Gastrocnemius medialis (tissue), 4 donors: ENCODE results near the gene SMARCB1.

Experiments
- CTCF ChIP-seq, 5 experiments: fragments of 450-650 bp in 3 of 5; fragments of 200-600 bp in 2 of 5; sonication (generic) in 2 of 5; IDR thresholded peaks in 4 of 5; conservative IDR thresholded peaks in 1 of 5; 1 replicate in 4 of 5; 2 replicates in 1 of 5; pipeline ENCODE4 v1.5.1; 2016 to 2019; ENCODE audit warnings: antibody characterized with exemption in 5 of 5, mild to moderate bottlenecking in 3 of 5, moderate library complexity in 3 of 5
- POLR2A ChIP-seq, 2 donors: fragments of 450-650 bp; IDR thresholded peaks; one replicate each; pipeline ENCODE4 v1.6.1; 2017; ENCODE audit warnings: antibody characterized with exemption in 2 of 2, mild to moderate bottlenecking in 2 of 2, moderate library complexity in 2 of 2

- no peak for TF ChIP-seq CTCF (IDR thresholded peaks at IDR 0.05 in 4 of 5, conservative IDR thresholded peaks at IDR 0.05 in 1 of 5)
- TF ChIP-seq POLR2A (IDR thresholded peaks at IDR 0.05), result no peak
Observed at GRCh38 chr22:23745791-23746190, 41.0 kb upstream of the SMARCB1 start.
